Ishikawa (cell line): Measurements from ENCODE around the gene TRIO.

ENCODE experiments used
- CEBPB ChIP-seq: IDR thresholded peaks from 2 replicates; pipeline ENCODE4 v1.6.1; 2012
- CREB1 ChIP-seq: IDR thresholded peaks from 2 replicates; pipeline ENCODE4 v1.6.1; 2012; ENCODE audit warnings: low read depth
- EGR1 ChIP-seq: IDR thresholded peaks from 2 replicates; pipeline ENCODE4 v1.6.1; 2012
- EP300 ChIP-seq: IDR thresholded peaks from 2 replicates; pipeline ENCODE4 v1.6.1; 2012; ENCODE audit warnings: borderline replicate concordance
- FOXM1 ChIP-seq: IDR thresholded peaks from 2 replicates; pipeline ENCODE4 v1.6.1; 2012; ENCODE audit warnings: low read depth, borderline replicate concordance
- MAX ChIP-seq: IDR thresholded peaks from 2 replicates; pipeline ENCODE4 v1.6.1; 2012
- NFIC ChIP-seq: IDR thresholded peaks from 2 replicates; pipeline ENCODE4 v1.6.1; 2012
- RAD21 ChIP-seq: IDR thresholded peaks from 2 replicates; pipeline ENCODE4 v1.6.1; 2012; ENCODE audit warnings: low read depth
- REST ChIP-seq: IDR thresholded peaks from 2 replicates; pipeline ENCODE4 v1.6.1; 2012; ENCODE audit warnings: low read depth, mild to moderate bottlenecking
- TAF1 ChIP-seq: IDR thresholded peaks from 2 replicates; pipeline ENCODE4 v1.6.1; 2012; ENCODE audit warnings: low read depth, mild to moderate bottlenecking
- YY1 ChIP-seq: IDR thresholded peaks from 2 replicates; pipeline ENCODE4 v1.6.1; 2012; ENCODE audit warnings: low read depth

- no peak for TF ChIP-seq MAX
- no peak for TF ChIP-seq CEBPB
- TF ChIP-seq FOXM1 = no peak
- TF ChIP-seq EP300 = no peak
- TF ChIP-seq TAF1 = no peak
- no peak for TF ChIP-seq REST
- TF ChIP-seq RAD21 = no peak
- no peak for TF ChIP-seq CREB1
- no peak for TF ChIP-seq EGR1
- no peak for TF ChIP-seq NFIC
- TF ChIP-seq YY1 = no peak
Measured at GRCh38 chr5:14411216-14411615, 268.1 kb downstream of the TRIO start.
